NCI-H524 treated with DMSO at 0.1 percent for 48 hours (cell line): Measurements from ENCODE around the gene MINDY2.
"Not testable (repeated sequence)": the region's sequence is repeated elsewhere in the genome, so short reads cannot be mapped to it uniquely, and the experiment has no call there.

Experiments
- DNase-seq: peaks from one replicate; lab custom pipeline; 2025; lab: John Stamatoyannopoulos, UW

The MINDY2 gene

DNA sequence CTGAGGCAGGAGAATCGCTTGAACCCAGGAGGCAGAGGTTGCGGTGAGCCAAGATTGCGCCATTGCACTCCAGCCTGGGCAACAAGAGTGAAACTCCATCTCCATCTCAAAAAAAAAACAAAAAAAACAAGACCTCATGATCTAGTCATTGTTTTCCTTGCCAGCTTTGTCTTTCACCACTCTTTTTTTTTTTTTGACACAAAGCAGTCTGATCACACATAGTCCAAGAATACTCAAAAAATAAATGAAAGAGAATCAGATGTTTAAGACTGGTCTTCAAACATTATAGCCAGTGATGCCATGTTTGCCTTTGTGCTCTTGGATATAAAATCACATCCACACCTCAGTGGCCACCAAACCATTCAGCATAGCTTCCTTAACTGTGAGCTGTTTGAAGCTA, 15.8 kb upstream of the MINDY2 start:
- DNase-seq = no peak

DNA sequence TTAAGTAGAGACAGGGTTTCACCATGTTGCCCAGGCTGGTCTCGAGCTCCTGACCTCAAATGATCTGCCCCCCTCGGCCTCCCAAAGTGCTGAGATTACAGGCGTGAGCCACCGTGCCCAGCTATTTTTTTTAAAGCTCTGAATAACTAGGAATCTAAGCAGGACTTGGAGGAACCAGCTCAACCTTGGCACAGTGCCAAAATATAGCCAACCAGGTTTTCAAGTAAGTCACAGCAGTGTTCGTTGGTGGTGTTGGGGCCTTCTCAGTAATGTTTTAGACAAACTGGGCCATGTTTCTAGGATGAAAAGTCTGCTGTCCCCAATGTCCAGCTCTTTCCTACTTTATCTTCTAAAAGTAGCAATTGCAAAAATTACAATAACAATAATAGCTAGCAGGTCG, 15.1 kb upstream of the MINDY2 start:
- DNase-seq = no peak

DNA sequence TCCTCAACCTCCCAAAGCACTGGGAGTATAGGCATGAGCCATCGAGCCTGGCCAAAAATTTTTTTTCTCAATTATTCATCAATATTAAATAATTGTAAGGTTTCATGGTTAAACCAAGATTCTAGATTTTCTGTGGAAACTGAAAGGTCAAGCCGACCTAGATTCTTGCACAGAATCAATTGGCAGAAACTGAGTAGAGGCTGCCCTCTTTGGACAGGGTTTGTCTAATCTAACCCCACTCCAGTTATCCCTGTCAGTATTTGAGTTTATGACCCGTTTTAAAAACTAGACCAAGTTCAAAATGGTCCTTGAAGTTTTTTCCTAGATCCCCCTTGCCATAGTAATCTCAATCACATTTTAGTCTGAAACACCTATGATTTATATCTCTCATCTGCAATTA, 13.0 kb upstream of the MINDY2 start:
- no peak for DNase-seq

DNA sequence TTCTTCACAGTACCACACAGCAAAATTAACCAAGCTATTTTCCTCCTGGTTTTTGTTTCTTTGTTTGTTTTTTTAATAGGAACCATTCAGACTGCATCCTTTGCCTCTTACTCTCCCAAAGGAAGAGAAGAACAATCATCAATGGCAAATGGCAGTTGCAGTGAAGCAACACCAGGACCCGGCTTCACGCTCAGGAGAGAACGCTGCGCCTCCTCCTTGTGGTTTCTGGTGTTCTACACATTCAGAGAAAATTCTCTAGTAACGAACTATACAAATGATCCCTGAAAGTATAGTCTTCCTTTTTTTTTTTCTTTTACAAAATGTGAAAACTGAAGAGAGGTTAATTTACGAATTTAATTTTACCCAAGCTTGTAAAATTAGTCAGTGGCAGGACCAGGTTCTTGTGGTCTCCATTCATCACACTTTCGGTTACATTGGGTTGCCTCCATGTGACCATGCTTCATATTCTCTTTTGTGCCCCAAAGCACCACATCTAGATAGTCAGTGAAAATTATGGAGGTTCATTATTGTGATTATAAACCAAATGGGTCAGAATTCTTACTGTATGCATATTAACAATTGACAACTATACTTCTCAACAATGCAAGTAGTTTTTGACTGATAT, 10.6 kb upstream of the MINDY2 start:
- DNase-seq = no peak

DNA sequence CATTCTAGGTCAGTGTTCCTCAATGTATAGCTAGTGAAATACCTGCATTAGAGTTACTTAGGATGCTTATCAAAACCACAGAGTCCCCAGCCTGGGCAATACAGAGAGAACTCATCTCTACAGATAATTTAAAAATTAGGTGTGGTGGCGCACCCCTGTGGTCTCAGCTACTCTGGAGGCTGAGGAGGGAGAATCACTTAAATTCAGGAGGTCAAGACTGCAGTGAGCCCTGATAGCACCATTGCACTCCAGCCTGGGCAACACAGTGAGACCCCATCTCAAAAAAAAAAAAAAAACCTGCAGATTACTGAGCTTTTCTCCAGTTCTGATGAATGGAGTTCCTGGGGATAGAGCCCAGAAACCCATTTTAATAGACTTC, 10.1 kb upstream of the MINDY2 start:
- no peak for DNase-seq

DNA sequence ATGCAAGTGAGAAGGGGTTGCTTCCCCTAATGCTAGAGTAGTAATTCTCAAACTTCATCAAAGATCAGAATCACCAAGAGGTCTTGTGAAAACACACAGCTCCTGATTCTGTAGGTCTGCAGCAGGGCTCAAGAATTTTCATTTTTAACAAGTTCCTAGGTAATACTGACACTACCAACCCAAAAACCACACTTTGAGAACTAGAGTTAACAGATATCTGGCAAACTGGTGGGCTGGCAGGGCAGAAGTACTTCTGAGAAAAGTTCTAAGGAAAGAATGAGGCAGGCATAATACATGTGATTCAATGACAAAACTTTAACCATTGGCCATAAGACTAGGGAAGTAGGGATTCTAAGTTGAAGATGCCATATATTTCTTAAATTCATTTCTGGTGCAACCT, 8.8 kb upstream of the MINDY2 start:
- DNase-seq = no peak

DNA sequence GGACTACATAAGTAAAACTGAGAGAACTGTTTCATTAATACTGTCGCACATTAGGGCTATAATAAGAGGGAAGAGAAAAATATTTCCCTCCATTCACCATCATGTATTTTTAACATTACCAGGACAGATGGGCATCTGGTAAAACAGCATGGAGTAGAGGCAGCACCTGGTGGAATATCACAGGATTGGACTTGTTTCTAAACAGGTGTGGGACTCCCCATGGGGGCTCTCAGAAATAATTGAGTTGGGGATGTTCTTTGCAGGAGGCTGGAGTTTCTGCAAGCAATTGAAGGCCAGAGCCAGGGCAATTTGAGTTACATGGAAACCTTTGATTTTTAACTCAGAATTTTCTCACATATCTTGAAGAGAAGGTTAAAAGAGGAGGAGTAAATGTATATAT, 8.4 kb upstream of the MINDY2 start:
- peak; percentile 90 for DNase-seq

DNA sequence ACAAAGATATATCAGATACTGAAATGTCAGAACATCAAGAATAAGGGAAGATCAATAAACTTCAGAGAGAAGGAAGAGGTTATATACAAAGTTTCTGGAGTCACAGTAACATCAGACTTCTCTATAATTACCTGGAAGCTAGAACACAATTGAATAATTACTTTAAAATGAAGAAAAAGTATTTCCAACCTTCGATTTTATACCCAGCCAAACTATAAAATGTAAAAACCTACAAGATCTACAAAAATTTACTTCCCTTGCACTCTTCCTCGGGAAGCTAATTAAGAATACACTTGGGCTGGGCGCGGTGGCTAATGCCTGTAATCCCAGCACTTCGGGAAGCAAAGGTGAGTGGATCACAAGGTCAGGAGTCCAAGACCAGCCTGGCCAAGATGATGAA, 6.6 kb upstream of the MINDY2 start:
- no peak for DNase-seq

DNA sequence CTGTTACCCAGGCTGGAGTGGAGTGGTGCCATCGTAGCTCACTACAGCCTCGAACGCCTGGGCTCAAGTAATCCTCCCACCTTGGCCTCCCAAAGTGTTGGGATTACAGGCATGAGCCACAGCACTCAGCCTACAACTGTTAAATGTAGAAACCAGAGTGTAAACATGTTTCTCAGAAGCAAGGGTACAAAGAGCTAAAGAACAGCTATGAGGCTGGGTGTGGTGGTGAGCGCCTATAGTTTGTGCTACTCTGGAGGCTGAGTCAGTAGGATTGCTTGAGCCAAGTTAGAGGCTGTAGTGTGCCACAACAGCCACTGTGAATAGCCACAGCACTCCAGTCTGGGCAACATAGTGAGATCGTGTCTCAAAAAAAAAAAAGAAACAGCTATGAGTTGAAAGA, 4.8 kb upstream of the MINDY2 start:
- DNase-seq = no peak

DNA sequence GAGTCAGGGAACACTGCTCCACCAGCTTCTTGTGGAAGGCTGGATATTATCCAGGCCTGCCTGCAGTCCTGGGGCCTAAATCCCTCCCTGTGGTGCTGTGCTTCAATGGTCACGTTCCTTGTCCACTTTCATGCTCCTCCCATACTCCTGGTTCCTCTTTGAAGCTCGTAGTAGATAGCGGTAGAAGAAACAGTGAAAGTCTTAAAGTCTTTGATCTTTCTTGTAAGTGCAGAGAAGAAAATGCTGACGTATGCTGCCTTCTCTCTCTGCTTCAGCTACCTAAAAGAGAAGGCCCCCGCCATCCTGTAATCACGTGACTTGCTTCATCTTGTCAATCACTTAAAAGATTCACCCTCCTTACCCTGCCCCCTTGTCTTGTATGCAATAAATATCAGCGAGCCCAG, 2.5 kb upstream of the MINDY2 start:
- not testable (repeated sequence) for DNase-seq

DNA sequence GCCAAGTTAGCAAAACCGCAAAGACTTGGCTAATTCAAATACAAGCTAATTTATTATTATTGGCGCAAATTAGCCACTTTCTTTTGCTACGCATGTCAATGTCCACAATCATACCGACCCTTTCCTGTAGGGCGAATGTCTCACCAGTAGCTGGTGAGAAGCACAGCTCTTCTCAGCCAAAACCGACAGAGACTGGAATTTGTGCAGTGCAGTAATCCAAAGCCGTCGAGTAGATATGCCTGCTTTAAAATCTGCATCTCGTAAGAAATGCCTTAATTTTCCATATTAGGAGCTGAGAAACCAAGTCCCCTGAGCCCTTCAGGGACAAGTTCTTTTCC, 614 bp upstream of the MINDY2 start:
- DNase-seq = no peak

DNA sequence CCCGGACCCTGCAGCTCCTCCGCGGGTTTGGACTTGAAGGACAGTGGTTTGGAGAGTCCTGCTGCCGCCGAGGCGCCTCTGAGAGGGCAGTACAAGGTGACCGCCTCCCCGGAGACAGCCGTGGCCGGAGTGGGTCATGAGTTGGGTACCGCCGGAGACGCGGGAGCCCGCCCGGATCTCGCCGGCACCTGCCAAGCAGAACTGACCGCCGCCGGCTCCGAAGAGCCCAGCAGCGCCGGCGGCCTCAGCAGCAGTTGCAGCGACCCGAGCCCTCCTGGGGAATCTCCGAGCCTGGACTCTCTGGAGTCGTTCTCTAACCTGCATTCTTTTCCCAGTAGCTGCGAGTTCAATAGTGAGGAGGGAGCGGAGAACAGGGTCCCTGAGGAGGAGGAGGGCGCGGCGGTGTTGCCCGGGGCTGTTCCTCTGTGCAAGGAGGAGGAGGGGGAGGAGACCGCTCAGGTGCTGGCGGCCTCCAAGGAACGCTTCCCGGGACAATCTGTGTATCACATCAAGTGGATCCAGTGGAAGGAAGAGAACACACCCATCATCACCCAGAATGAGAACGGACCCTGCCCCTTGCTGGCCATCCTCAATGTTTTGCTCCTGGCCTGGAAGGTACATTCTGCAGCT, 634 bp downstream of the MINDY2 start:
- peak; percentile 32 for DNase-seq

DNA sequence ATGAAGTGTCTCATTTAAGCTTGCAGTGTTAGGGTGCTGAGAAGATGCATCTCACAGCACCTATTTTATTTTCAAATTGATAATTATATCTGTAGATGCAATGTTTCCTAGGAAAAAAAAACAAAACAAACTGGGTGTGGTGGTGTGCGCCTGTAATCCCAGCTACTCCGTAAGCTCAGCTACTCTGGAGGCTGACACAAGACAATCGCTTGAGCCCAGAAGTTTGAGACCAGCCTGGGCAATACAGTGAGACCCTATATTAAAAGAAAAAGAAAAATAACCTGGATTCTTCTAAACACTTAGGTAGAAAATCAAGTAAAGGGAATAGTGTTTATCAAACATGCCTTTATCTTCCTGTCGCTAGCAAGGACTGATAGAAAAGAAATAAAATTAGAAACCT, 1.9 kb downstream of the MINDY2 start:
- DNase-seq = no peak

DNA sequence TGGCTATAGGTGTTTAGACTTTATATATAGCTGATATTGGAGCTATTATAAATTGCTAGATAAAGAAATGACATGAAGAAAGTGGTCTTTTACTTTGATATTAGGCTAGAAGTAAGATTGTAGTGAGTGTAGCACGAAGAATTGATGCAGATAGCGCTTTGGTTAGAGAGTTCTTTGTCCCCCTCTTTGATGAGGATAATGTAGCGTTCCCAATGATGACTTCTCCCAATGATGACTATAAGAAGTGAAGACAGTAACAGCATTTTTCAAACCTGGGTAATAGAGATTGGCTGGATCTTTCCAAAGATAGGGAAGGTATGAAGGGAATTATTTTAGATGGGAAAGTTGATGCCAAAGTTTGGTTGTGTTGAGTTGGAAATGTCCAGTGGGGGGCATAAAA, 4.3 kb downstream of the MINDY2 start:
- no peak for DNase-seq

DNA sequence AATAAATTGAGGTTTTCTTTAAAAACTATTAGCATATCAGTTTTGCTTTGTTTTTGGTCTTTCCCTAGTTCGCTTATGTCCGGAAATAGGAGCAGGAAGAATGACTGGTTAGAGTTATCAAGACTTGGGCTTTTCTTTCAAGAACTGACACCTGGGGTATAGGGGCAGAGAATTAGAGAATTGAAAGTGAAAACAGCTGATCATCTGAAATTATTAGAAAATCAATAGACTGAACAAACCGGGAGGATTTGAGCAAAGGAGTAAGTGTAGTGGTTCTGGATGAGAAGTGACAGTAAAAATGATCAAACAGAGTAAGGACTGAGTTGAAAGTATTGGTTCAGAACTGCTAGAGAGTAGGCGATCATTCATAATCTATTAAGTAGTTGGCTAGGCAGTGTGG, 6.0 kb downstream of the MINDY2 start:
- no peak for DNase-seq

DNA sequence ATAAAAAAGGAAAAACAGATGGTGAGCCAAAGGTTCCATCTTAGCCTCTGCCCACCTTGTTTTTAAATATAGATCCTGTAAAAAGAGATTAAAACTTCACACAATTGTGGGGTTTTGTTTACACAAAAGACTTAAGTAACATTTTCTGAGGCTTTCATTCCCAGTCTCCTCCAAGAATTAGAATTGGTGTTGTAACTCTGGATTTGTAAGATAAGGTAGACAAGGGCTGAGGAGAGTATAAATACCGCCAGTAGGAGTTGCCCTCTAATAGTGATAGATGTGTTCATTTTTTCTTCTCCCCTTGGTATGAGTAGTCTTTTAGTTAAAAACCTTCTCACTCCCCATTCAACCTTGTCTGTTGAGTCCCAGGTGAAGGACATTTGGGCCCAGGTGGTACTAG, 8.5 kb downstream of the MINDY2 start:
- no peak for DNase-seq

DNA sequence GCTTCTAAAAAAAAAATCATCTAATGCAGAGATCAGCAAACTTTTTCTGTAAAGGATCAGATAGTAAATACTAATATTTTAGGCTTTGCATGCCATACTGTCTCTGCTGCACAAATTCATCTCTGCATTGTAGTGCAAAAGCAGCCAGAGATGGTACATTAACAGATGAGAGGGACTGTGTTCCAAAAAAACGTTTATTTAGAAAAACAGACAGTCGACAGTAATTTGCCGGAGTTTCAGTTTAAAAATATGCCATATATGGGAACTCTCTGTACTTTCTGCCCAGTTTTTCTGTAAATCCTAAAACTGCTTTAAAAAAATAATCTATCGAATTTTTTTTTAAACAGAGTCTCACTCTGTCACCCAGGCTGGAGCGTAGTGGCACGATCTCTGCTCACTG, 14.3 kb downstream of the MINDY2 start:
- DNase-seq = no peak

DNA sequence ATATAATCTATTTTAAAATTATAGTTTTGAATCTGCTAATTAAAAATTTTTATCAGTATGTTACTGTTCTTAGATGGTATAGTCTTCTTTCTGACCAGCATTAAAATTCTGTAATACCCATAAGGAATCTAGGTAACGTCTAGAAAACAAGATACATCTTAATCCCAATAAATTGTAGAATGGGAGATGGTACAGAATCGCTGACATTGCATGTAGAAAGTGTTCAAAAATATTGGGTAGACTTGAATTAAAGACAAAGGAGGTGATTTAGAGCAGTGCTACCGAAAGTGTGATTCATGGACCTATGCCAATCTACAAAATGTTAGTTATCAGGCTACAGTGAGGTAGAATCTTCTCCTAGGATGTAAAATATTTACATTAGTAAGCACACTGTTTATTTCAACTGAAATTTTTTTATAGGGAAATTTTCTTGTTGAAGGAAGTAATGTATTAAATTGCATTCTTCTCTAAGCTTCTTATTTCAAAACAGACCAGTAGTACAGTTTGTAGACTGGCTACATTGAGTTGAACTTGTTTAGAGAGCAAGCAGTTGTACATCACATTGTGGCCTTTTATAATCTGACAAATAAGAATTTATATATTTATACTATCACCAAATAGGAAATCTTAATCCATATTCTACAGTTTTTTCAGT, 17.1 kb downstream of the MINDY2 start:
- no peak for DNase-seq

DNA sequence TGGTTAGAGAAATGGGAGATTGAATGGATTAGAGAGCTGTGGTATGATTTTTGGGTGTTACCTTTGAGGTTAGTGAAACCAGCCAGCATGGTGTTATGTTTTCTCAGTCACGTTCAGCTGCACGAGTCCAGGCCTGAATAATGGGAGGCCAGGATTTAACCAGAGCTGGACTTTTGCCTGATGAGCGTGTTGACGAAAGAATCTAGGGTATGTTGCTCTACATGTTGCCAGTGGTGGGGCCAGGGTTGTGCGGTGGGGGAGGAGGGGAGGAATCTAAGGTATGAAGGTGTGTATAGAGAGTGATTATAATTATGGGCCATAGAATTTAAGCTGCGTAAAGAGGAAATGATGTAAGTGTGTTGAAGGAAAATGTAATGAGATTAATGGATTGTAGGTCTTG, 22.8 kb downstream of the MINDY2 start:
- no peak for DNase-seq

DNA sequence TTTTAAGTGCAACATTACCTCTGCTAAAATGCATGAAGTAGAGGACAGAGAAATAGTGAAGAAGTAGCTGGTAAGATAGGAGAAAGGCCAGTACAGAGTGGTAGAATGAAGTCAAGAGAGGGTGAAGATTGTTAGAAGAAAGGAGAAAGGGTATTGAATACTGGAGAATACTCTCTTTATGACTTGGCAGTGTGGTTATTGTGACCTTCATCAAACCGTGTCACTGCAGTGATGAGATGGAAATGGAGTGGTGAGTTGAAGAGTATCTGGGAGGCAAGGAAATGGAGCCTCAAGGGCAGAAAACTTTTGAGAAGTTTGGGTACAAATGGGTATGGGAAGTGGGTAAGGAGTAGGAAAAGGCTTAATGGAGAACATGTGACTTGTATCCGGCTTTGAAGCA, 24.7 kb downstream of the MINDY2 start:
- no peak for DNase-seq

DNA sequence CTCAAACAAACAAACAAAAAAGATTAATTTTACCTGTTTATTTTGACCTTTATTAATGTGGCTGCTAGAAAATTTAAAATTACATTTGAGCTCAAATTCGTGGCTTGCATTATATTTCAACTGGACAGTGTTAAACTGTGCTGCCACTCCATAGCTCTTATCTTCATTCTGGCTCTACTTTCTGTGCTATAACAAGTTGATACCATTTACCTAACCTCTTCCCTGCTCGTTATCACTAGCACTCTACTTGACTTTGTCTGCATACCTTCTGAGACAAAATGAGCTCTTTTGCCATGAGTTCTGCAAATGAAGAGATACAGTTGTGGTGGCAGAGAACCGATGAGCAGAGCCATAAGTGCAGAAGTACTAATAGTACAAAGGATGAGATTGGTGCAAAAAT, 26.4 kb downstream of the MINDY2 start:
- no peak for DNase-seq

DNA sequence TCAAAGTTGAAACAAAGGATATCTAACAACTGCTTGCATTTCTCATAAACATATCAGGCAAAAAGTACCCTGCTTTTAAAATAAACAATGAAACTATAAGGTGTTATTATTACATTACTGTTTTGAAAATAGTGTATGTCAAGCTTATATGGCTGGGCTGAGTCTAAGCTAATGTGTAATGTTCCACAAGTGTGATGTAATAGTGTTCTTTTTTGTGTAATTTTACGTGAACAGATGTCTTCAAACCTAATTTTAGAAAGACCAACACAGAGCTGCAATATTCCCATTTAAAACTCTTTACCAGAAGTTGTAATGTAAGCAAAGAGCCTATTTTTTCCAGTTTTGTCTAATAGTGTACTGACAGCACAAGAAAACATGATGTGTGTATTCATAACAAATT, 34.0 kb downstream of the MINDY2 start:
- no peak for DNase-seq

DNA sequence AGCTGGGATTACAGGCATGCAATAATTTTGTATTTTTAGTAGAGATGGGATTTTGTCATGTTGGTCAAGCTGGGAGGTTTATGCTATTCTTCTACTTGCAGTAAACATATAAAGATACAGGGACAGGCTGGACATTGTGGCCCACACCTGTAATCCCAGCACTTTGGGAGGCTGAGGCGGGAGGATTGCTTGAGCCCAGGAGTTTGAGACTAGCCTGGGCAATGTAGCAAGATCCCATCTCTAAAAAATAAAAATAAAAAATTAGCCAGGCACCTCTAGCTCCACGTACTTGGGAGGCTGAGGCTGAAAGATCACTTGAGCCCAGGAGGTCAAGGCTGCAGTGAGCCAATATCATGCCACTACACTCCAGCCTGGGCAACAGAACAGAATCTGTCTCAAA, 52.2 kb downstream of the MINDY2 start:
- DNase-seq = not testable (repeated sequence)

DNA sequence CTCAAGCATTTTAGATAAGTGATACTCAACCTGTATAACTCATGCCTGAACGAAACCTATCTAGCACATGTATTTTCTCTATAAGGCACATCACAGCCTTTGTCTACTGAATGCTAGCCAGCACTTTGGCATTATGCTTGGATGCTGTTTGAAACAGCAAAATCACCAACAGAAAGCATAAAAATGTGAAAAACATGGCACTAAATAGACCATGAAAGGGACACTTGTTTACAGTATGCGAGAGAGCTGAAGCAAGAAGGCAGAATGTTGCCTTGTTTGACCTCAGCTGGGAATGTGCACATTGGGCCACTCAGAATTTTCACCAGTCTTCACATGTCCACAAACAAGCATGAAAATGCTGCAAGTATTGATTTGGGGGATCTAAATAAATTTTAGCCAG, 59.5 kb downstream of the MINDY2 start:
- DNase-seq = no peak
